Measurements from ENCODE around the gene C17orf114.

C17orf114 gene

GRCh38 chr17:4811471-4811870 is 9.3 kb upstream of the C17orf114 start:
- TF ChIP-seq, protein P1, sequence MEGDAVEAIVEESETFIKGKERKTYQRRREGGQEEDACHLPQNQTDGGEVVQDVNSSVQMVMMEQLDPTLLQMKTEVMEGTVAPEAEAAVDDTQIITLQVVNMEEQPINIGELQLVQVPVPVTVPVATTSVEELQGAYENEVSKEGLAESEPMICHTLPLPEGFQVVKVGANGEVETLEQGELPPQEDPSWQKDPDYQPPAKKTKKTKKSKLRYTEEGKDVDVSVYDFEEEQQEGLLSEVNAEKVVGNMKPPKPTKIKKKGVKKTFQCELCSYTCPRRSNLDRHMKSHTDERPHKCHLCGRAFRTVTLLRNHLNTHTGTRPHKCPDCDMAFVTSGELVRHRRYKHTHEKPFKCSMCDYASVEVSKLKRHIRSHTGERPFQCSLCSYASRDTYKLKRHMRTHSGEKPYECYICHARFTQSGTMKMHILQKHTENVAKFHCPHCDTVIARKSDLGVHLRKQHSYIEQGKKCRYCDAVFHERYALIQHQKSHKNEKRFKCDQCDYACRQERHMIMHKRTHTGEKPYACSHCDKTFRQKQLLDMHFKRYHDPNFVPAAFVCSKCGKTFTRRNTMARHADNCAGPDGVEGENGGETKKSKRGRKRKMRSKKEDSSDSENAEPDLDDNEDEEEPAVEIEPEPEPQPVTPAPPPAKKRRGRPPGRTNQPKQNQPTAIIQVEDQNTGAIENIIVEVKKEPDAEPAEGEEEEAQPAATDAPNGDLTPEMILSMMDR (IDR thresholded peaks at IDR 0.05), result no peak
- no peak for TF ChIP-seq POLR2A (IDR thresholded peaks at IDR 0.05)
- Histone ChIP-seq H3K9me3 (no peaks in the 10 kb centered on the region), H3K4me1 (peaks cover 0 to 13% (median 4%) of the 10 kb centered on the region in 4 donors), H3K36me3 (peaks cover 0 to 20% (median 0%) of the 10 kb centered on the region in 3 donors), H3K27me3 (no peaks in the 10 kb centered on the region), H3K4me3 (no peak overlapping the region), H3K27ac (no peak overlapping the region)
- DNase-seq, result no peak

DNA sequence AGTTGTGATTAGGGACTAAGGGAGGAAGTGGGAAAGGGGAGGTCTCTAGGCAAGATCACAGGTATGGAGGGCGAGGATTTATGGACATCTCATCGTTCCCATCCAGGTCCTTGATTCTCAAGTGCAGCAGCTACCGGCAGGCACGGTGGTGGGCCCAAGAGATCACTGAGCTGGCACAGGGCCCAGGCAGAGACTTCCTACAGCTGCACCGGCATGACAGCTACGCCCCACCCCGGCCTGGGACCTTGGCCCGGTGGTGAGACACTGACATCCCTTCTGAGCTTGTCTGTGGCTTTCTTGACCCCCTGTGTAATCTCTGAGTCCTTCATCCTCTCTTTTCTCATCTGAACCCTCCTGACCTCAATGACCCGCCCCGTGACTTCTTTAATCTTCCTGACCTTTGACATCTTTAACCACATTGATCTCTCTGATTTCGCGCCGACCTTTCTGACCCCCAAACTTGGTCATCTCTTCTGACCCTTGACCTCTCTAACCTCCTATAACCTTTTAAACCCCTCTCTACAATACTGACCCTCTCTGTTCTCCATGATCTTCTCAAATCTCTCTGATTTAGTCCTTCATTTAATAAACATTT is 8.7 kb upstream of the C17orf114 start:
- H3K27me3 ChIP-seq, result no peaks in the 10 kb centered on the region
- peaks cover 0 to 18% (median 4%) of the 10 kb centered on the region in 4 donors for H3K4me1 ChIP-seq
- no peaks in the 10 kb centered on the region for H3K9me3 ChIP-seq
- H3K36me3 ChIP-seq, result peaks cover 0 to 13% (median 0%) of the 10 kb centered on the region in 3 donors
- TF ChIP-seq, protein P1 (IDR thresholded peaks at IDR 0.05), result no peak
- no peak for TF ChIP-seq POLR2A (IDR thresholded peaks at IDR 0.05)
- no peak for DNase-seq
- no peak overlapping the region for H3K27ac ChIP-seq
- H3K4me3 ChIP-seq, result no peak overlapping the region

GRCh38 chr17:4808378-4808767 is 6.2 kb upstream of the C17orf114 start:
- no peak for TF ChIP-seq POLR2A (IDR thresholded peaks at IDR 0.05)
- TF ChIP-seq, protein P1 (IDR thresholded peaks at IDR 0.05), result no peak
- Histone ChIP-seq H3K27ac (no peak overlapping the region), H3K4me3 (no peak overlapping the region), H3K27me3 (no peaks in the 10 kb centered on the region), H3K36me3 (no peaks in the 10 kb centered on the region), H3K4me1 (peaks cover 0 to 18% (median 4%) of the 10 kb centered on the region in 4 donors), H3K9me3 (no peaks in the 10 kb centered on the region)
- no peak for DNase-seq

DNA sequence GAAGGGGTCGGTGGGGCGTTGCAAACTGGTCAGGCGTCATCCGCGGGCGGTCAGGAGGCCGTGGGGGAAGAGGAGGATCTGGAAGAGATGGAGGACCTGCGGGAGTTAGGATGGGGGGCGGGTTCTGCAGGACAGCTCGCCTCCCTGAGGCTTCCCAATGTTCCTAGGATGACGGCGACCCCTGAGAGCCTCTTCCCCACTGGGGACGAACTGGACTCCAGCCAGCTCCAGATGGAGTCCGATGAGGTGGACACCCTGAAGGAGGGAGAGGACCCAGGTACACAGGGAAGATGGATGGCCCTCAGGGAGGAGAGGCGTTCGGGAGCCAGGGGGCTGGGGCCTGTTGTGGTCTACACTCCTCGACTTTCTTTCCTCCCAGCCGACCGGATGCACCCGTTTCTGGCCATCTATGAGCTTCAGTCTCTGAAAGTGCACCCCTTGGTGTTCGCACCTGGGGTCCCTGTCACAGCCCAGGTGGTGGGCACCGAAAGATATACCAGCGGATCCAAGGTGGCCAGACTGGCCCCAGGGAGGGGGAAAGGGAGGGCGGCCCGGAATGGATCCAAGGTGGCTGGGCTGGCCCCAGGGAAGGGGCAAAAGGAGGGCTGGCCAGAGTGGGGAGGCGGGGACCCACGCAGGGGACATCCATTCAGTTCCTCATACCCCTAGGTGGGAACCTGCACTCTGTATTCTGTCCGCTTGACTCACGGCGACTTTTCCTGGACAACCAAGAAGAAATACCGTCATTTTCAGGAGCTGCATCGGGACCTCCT is 5.7 kb upstream of the C17orf114 start:
- no peaks in the 10 kb centered on the region for H3K36me3 ChIP-seq
- DNase-seq, result peak in 1 of 3 donors; percentile 51
- no peaks in the 10 kb centered on the region for H3K27me3 ChIP-seq
- no peaks in the 10 kb centered on the region for H3K9me3 ChIP-seq
- TF ChIP-seq, protein P1 (IDR thresholded peaks at IDR 0.05), result no peak
- TF ChIP-seq POLR2A (IDR thresholded peaks at IDR 0.05), result no peak
- H3K4me1 ChIP-seq, result peaks cover 0 to 18% (median 4%) of the 10 kb centered on the region in 4 donors
- peak overlapping the region; percentile 68 to 95 (median 82) for H3K4me3 ChIP-seq
- H3K27ac ChIP-seq, result peak overlapping the region in 3 of 4 donors; percentile 75 to 86 (median 82)

- Histone ChIP-seq H3K36me3 (no peaks in the 10 kb centered on the region), H3K4me3 (peak within 1 kb of the TSS; percentile 68 to 95 (median 82)), H3K9me3 (no peaks in the 10 kb centered on the region), H3K27me3 (no peaks in the 10 kb centered on the region), H3K4me1 (peaks cover 0 to 18% (median 4%) of the 10 kb centered on the region in 4 donors), H3K27ac (peak within 1 kb of the TSS; percentile 60 to 86 (median 78))
- TF ChIP-seq, protein P1 (IDR thresholded peaks at IDR 0.05), result peak in 2 of 6 experiments; percentile 17 to 24
- peak; percentile 5 to 44 for TF ChIP-seq POLR2A (IDR thresholded peaks at IDR 0.05)
- DNase-seq, result peak; percentile 86 to 95 (median 93)
Measured at GRCh38 chr17:4806777-4807604, 4.9 kb upstream of the C17orf114 start, which contains the start of gene PLD2. TSS of gene PLD2 (plus strand) at chr17:4807152. CDS start at chr17:4807773, 621 bp downstream.
